SH-SY5Y (cell line): ENCODE results near the gene VMP1.

ENCODE experiments used
- GATA2 ChIP-seq: IDR thresholded peaks from 2 replicates; pipeline ENCODE4 v1.6.1; 2011; ENCODE audit warnings: mild to moderate bottlenecking, low read depth, low read length
- GATA3 ChIP-seq: IDR thresholded peaks from 2 replicates; pipeline ENCODE4 v1.6.1; 2011; ENCODE audit warnings: low read depth, mild to moderate bottlenecking, low read length, moderate library complexity

DNA sequence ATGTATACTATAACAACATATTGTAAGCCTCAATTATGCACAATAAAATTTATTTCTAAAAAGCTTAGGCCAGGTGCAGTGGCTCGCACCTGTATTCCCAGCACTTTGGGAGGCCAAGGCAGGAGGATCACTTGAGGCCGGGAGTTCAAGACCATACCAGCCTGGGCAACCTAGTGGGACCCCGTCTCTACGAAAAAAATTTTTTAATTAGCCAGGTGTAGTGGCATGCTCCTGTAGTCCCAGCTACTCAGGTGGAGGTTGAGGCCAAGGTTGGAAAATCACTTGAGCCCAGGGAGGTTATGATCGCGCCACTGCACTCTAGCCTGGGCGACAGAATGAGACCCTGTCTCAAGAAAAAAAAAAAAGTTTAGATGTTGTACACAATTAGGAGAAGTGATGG lies 45.5 kb downstream of the VMP1 start:
- TF ChIP-seq GATA2: no peak
- TF ChIP-seq GATA3: no peak
